A549 (cell line): ENCODE data around the gene MSH6. TPM values are rescaled to one million over a fixed set of nuclear protein-coding genes. Genes with fewer than 3 reads are reported as not detected.

Experiments used
- ATAC-seq, 2 experiments: fragments of 200-7000 bp in 1 of 2; fragments of >200 bp in 1 of 2; cut with Nextera tagmentation in 1 of 2; cut with Tn5 transposase in 1 of 2; 3 replicates each; pipeline versions ENCODE4 v1.8.0 to v1.9.1; 2018 to 2020; ENCODE audit warnings: mild to moderate bottlenecking in 1 of 2, moderate library complexity in 1 of 2
- CTCF ChIA-PET: fragments of 300-600 bp; sonication (Branson Sonifier 250); formaldehyde crosslinking; extraction: SDS; loops from one replicate; lab custom pipeline; 2021; ENCODE audit warnings: antibody characterized with exemption, inconsistent platforms; lab: Yijun Ruan, JAX
- POLR2A ChIA-PET: fragments of 350-600 bp; formaldehyde crosslinking; extraction: SDS; loops from one replicate; lab custom pipeline; 2021; ENCODE audit warnings: antibody characterized with exemption, inconsistent platforms; lab: Yijun Ruan, JAX
- DNase-seq, 2 experiments: peaks; one replicate each; pipeline versions ENCODE4 v3.0.0 to v3.0.0-alpha.2; 2011 to 2016; ENCODE audit warnings: low read depth in 1 of 2, low spot score in 1 of 2
- FAIRE-seq: peaks from 2 replicates; lab custom pipeline; 2011; peaks lifted over from hg19 to GRCh38; lab: Jason Lieb, UNC
- H3K27ac ChIP-seq, 2 experiments: fragments of >200 bp; sonication (Bioruptor Twin); formaldehyde crosslinking; 3 replicates each; pipeline ENCODE4 v1.5.1; 2016 to 2017
- H3K4me1 ChIP-seq: fragments of >200 bp; sonication (Bioruptor Twin); formaldehyde crosslinking; 3 replicates; pipeline ENCODE4 v1.6.1; 2016
- H3K4me2 ChIP-seq: fragments of >200 bp; sonication (Bioruptor Twin); formaldehyde crosslinking; 3 replicates; pipeline ENCODE4 v1.6.1; 2016
- H3K4me3 ChIP-seq: fragments of >200 bp; sonication (Bioruptor Twin); formaldehyde crosslinking; 3 replicates; pipeline ENCODE4 v1.5.1; 2016
- H3K9me3 ChIP-seq: fragments of >200 bp; sonication (Bioruptor Twin); formaldehyde crosslinking; 3 replicates; pipeline ENCODE4 v1.6.1; 2016
- BHLHE40 ChIP-seq: IDR thresholded peaks from 2 replicates; pipeline ENCODE4 v1.6.1; 2012; ENCODE audit warnings: low read depth, low read length, inconsistent platforms
- CHD2 ChIP-seq: fragments of 150-350 bp; IDR thresholded peaks from 2 replicates; pipeline ENCODE4 v1.6.1; 2014; ENCODE audit warnings: low read length; ENCODE audit not compliant: partially characterized antibody
- CHD4 ChIP-seq: fragments of 200-600 bp; sonication (generic); IDR thresholded peaks from 2 replicates; pipeline ENCODE4 v1.6.1; 2016; ENCODE audit warnings: antibody characterized with exemption, mild to moderate bottlenecking, borderline replicate concordance
- CTCF ChIP-seq: fragments of >200 bp; sonication (Bioruptor Twin); formaldehyde crosslinking; IDR thresholded peaks from 3 replicates; pipeline ENCODE4 v1.5.1; 2016
- EHMT2 ChIP-seq: fragments of 200-600 bp; sonication (generic); IDR thresholded peaks from 2 replicates; pipeline ENCODE4 v1.6.1; 2016; ENCODE audit warnings: antibody characterized with exemption, low read depth, mild to moderate bottlenecking, moderate library complexity
- EP300 ChIP-seq, 2 experiments: fragments of >200 bp; sonication (Bioruptor Twin); formaldehyde crosslinking; IDR thresholded peaks; 2 replicates in 1 of 2; 3 replicates in 1 of 2; pipeline ENCODE4 v1.6.1; 2016 to 2017
- FOSB ChIP-seq: fragments of 250-450 bp; sonication (Bioruptor Pico); IDR thresholded peaks from 2 replicates; pipeline ENCODE4 v1.5.0; 2020; ENCODE audit warnings: mild to moderate bottlenecking, moderate library complexity
- GATA3 ChIP-seq: IDR thresholded peaks from 2 replicates; pipeline ENCODE4 v1.6.1; 2012; ENCODE audit warnings: borderline replicate concordance
- JUN ChIP-seq, 2 experiments: fragments of >200 bp; sonication (Bioruptor Twin); formaldehyde crosslinking; IDR thresholded peaks; 2 replicates in 1 of 2; 3 replicates in 1 of 2; pipeline ENCODE4 v1.6.1; 2016 to 2017
- KDM5A ChIP-seq: fragments of 200-600 bp; sonication (generic); IDR thresholded peaks from 2 replicates; pipeline ENCODE4 v1.6.1; 2016; ENCODE audit warnings: antibody characterized with exemption, mild to moderate bottlenecking
- MAX ChIP-seq: IDR thresholded peaks from 2 replicates; pipeline ENCODE4 v1.6.1; 2012
- MYC ChIP-seq: IDR thresholded peaks from 2 replicates; pipeline ENCODE4 v1.6.1; 2012; ENCODE audit warnings: mild to moderate bottlenecking, inconsistent platforms, low read length, improper control_type of control experiment, borderline replicate concordance
- NFE2L2 ChIP-seq: fragments of 150-350 bp; conservative IDR thresholded peaks from 2 replicates; pipeline ENCODE4 v1.6.1; 2014; ENCODE audit warnings: low read length
- NPAS2 ChIP-seq: fragments of 250-450 bp; sonication (Bioruptor Pico); IDR thresholded peaks from 2 replicates; pipeline ENCODE4 v1.8.0; 2022; ENCODE audit warnings: mild to moderate bottlenecking, moderate library complexity, borderline replicate concordance
- POLR2A ChIP-seq: IDR thresholded peaks from 2 replicates; pipeline ENCODE4 v1.6.1; 2012; ENCODE audit warnings: mild to moderate bottlenecking, low read length
- RNF2 ChIP-seq: fragments of 200-600 bp; sonication (generic); IDR thresholded peaks from 2 replicates; pipeline ENCODE4 v1.6.1; 2016; ENCODE audit warnings: low read depth, mild to moderate bottlenecking, antibody characterized with exemption, moderate library complexity, borderline replicate concordance
- USF2 ChIP-seq: fragments of 450-650 bp; IDR thresholded peaks from 2 replicates; pipeline ENCODE4 v1.6.1; 2014; ENCODE audit warnings: antibody characterized with exemption
- WGBS: methylation state at CpG from one replicate; pipeline ENCODE4 v1.1.6; 2017; ENCODE audit errors: missing lambda C conversion rate; 5-methylcytosine and 5-hydroxymethylcytosine counted together
- polyA plus RNA-seq, 4 experiments: library from polyadenylated mRNA; depleted of rRNA in 3 of 4; stranded (reverse); fragments of >200 nt; fragmentation: RNase III in 1 of 4; extraction: RNeasy Plus Mini Kit Qiagen cat#74134 plus additional on column Dnase treatment in 1 of 4; gene quantifications; 2 replicates in 3 of 4; 3 replicates in 1 of 4; pipeline ENCODE4 v1.2.3, GENCODE V29; 2011 to 2017
- TF ChIP-seq, protein P1 (sequence below): IDR thresholded peaks from 2 replicates; pipeline ENCODE4 v1.6.1; 2012; ENCODE audit warnings: low read depth, borderline replicate concordance
- TF ChIP-seq, protein P2 (sequence below): fragments of >200 bp; sonication (Bioruptor Twin); formaldehyde crosslinking; IDR thresholded peaks from 3 replicates; pipeline ENCODE4 v1.6.1; 2016
- TF ChIP-seq, protein P3 (sequence below): IDR thresholded peaks from 2 replicates; pipeline ENCODE4 v1.6.1; 2012

Gene MSH6
- polyA plus RNA-seq, 2 of the 4 experiments (the other 2 are of a cell fraction): 82.7 to 108 TPM

- ChIA-PET POLR2A (interaction anchor here (0.6 to 1.9 kb wide), 8 partner anchors 9 to 449 kb away, joined by 3 to 12 read pairs (median 6); partner anchors contain the start of gene MSH2), CTCF (interaction anchor here (0.6 to 9.1 kb wide), 5 partner anchors 9 to 596 kb away, joined by 3 to 87 read pairs (median 5); no protein-coding TSS in a partner anchor)
- H3K27ac ChIP-seq: peak overlapping the region; percentile 89 to 91
- under 1% methylated on average over 29 of the region's 71 CpGs for WGBS
- peak; percentile 72 to 77 for ATAC-seq
- peak overlapping the region; percentile 81 for H3K4me3 ChIP-seq
- no peak for TF ChIP-seq KDM5A
- no peak for TF ChIP-seq EHMT2
- TF ChIP-seq, protein P1, sequence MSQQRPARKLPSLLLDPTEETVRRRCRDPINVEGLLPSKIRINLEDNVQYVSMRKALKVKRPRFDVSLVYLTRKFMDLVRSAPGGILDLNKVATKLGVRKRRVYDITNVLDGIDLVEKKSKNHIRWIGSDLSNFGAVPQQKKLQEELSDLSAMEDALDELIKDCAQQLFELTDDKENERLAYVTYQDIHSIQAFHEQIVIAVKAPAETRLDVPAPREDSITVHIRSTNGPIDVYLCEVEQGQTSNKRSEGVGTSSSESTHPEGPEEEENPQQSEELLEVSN: peak; percentile 68
- TF ChIP-seq BHLHE40: peak; percentile 61; the same call in 1 of the 2 replicates
- no peak for TF ChIP-seq NFE2L2
- TF ChIP-seq GATA3: no peak
- no peak for TF ChIP-seq CTCF
- TF ChIP-seq CHD2: peak; percentile 1
- TF ChIP-seq CHD4: no peak
- no peak for TF ChIP-seq RNF2
- TF ChIP-seq, protein P2, sequence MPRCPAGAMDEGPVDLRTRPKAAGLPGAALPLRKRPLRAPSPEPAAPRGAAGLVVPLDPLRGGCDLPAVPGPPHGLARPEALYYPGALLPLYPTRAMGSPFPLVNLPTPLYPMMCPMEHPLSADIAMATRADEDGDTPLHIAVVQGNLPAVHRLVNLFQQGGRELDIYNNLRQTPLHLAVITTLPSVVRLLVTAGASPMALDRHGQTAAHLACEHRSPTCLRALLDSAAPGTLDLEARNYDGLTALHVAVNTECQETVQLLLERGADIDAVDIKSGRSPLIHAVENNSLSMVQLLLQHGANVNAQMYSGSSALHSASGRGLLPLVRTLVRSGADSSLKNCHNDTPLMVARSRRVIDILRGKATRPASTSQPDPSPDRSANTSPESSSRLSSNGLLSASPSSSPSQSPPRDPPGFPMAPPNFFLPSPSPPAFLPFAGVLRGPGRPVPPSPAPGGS: 0 out of 3 replicates have a peak, but pooled peaks have one; percentile 27
- no peak; a peak in 2 of 5 replicates for TF ChIP-seq JUN (IDR thresholded peaks at IDR 0.05)
- no peak for TF ChIP-seq NPAS2 (CRISPR knock-in tag)
- TF ChIP-seq POLR2A: no peak
- no peak for TF ChIP-seq FOSB (CRISPR knock-in tag)
- TF ChIP-seq USF2: no peak
- TF ChIP-seq, protein P3, sequence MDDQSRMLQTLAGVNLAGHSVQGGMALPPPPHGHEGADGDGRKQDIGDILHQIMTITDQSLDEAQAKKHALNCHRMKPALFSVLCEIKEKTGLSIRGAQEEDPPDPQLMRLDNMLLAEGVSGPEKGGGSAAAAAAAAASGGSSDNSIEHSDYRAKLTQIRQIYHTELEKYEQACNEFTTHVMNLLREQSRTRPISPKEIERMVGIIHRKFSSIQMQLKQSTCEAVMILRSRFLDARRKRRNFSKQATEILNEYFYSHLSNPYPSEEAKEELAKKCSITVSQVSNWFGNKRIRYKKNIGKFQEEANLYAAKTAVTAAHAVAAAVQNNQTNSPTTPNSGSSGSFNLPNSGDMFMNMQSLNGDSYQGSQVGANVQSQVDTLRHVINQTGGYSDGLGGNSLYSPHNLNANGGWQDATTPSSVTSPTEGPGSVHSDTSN: 0 out of 2 replicates have a peak, but pooled peaks have one; percentile 5
- peak; percentile 79 for TF ChIP-seq MAX
- TF ChIP-seq MYC: no peak
- TF ChIP-seq EP300 (IDR thresholded peaks at IDR 0.05): no peak
- no peak for FAIRE-seq
- no peaks in the 10 kb centered on the region for H3K9me3 ChIP-seq
- peak overlapping the region; percentile 94 for H3K4me2 ChIP-seq
- H3K4me1 ChIP-seq: peaks cover 15% of the 10 kb centered on the region; the same call in 2 of the 3 replicates
- DNase-seq: peak; percentile 82 to 85
These were observed 774 bp downstream of the MSH6 start for GRCh38 chr2:47783486-47784351.
